Peyer's patch (tissue), 4 donors: Measurements from ENCODE around the gene PJA1. TPM values are rescaled to one million over a fixed set of nuclear protein-coding genes. Genes with fewer than 3 reads are reported as not detected.

ENCODE experiments used
- DNase-seq, 3 donors: peaks; one replicate each; pipeline ENCODE4 v3.0.0-alpha.2; 2017 to 2019
- H3K27ac ChIP-seq, 4 donors: fragments of 200-600 bp; sonication (generic); one replicate each; pipeline ENCODE4 v1.5.1; 2016 to 2019
- H3K27me3 ChIP-seq, 2 donors: fragments of 200-600 bp; sonication (generic); one replicate each; pipeline ENCODE4 v1.5.1; 2019
- H3K36me3 ChIP-seq, 3 donors: fragments of 200-600 bp; sonication (generic); one replicate each; pipeline ENCODE4 v1.5.1; 2016 to 2019
- H3K4me1 ChIP-seq, 4 donors: fragments of 200-600 bp; sonication (generic); one replicate each; pipeline ENCODE4 v1.5.1; 2016 to 2019
- H3K4me3 ChIP-seq, 4 donors: fragments of 200-600 bp; sonication (generic); 1 replicate in 3 of 4; 2 replicates in 1 of 4; pipeline ENCODE4 v1.5.1; 2016 to 2019; ENCODE audit warnings: mild to moderate bottlenecking in 1 of 4
- H3K9me3 ChIP-seq, 4 donors: fragments of 200-600 bp; sonication (generic); one replicate each; pipeline ENCODE4 v1.5.1; 2016 to 2019; ENCODE audit warnings: mild to moderate bottlenecking in 1 of 4
- POLR2A ChIP-seq, 2 donors: fragments of 450-650 bp; IDR thresholded peaks; one replicate each; pipeline ENCODE4 v1.5.1; 2017; ENCODE audit warnings: antibody characterized with exemption in 2 of 2, mild to moderate bottlenecking in 2 of 2, moderate library complexity in 2 of 2
- total RNA-seq, 4 donors: library from RNA; depleted of rRNA; stranded (reverse); fragments of >200 nt; gene quantifications; one replicate each; pipeline ENCODE4 v1.1.0, GENCODE V29; 2016
- TF ChIP-seq, protein P1 (sequence below), 6 experiments: fragments of 450-650 bp in 4 of 6; fragments of 200-600 bp in 2 of 6; sonication (generic) in 1 of 6; IDR thresholded peaks; one replicate each; pipeline ENCODE4 v1.5.1; 2017 to 2019; ENCODE audit warnings: antibody characterized with exemption in 6 of 6, mild to moderate bottlenecking in 3 of 6, moderate library complexity in 1 of 6

The PJA1 gene
- total RNA-seq, 4 donors from 2014 or later: 4.2 to 50.3 (median 6.1) TPM

DNA sequence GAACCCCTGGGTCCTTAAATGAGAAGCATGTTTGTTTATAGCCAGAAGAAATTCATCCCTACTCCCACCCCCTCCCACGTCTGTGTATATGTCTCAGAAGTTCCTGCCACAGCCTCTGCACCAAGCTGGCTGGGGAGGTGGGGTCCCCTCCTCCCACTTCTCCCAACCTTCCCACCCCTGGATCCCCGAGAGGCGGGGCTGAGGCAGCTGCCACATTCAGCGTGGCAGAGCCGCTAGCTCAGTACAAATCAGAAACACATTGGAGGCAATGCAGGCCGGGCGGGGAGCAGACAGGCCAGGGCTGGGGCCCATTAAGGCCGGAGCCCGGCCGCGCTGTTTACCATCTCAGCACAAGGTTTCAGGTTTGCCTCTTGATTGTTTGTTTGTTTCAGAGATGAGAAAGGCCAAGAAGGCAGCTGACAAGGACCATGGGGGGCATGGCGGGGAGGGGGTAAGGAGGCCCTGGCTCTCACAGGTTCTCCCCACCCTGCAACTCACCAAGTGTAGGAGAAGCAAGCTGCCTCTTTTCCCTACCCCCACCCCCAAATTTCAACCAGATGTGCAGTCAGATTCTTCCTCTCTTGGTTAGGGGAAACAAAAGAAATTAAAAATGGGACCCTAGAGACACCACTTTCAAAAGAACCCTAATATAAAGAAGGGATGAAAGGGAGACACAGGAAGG is 22.3 kb downstream of the PJA1 start:
- no peak for DNase-seq
- no peak overlapping the region for H3K4me3 ChIP-seq
- no peak for TF ChIP-seq POLR2A (IDR thresholded peaks at IDR 0.05)
- TF ChIP-seq, protein P1, sequence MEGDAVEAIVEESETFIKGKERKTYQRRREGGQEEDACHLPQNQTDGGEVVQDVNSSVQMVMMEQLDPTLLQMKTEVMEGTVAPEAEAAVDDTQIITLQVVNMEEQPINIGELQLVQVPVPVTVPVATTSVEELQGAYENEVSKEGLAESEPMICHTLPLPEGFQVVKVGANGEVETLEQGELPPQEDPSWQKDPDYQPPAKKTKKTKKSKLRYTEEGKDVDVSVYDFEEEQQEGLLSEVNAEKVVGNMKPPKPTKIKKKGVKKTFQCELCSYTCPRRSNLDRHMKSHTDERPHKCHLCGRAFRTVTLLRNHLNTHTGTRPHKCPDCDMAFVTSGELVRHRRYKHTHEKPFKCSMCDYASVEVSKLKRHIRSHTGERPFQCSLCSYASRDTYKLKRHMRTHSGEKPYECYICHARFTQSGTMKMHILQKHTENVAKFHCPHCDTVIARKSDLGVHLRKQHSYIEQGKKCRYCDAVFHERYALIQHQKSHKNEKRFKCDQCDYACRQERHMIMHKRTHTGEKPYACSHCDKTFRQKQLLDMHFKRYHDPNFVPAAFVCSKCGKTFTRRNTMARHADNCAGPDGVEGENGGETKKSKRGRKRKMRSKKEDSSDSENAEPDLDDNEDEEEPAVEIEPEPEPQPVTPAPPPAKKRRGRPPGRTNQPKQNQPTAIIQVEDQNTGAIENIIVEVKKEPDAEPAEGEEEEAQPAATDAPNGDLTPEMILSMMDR (IDR thresholded peaks at IDR 0.05): no peak
- no peaks in the 10 kb centered on the region for H3K36me3 ChIP-seq
- no peaks in the 10 kb centered on the region for H3K9me3 ChIP-seq
- no peaks in the 10 kb centered on the region for H3K4me1 ChIP-seq
- no peak overlapping the region for H3K27ac ChIP-seq
- H3K27me3 ChIP-seq: no peaks in the 10 kb centered on the region

DNA sequence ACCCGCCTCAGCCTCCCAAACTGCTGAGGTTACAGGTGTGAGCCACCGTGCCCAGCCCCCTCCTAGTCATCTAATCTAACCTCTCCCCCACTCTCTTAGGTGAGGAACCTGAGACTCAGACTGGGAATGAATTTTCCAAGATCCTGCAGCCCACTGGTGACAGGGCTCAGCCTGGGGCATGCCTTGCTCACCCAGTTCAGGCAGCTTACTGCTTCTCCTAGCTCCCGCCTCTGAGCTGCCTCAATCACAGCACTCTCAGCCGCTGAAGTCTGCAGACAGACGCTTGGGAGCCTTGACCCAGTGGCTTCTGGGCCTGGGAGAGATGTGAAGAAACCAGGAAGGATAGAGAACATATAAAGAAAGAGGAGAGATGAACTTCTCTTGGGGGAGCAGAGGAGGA is 24.4 kb downstream of the PJA1 start:
- Histone ChIP-seq H3K4me3 (no peak overlapping the region), H3K4me1 (no peaks in the 10 kb centered on the region), H3K36me3 (no peaks in the 10 kb centered on the region), H3K9me3 (no peaks in the 10 kb centered on the region), H3K27ac (no peak overlapping the region), H3K27me3 (no peaks in the 10 kb centered on the region)
- DNase-seq: no peak
- TF ChIP-seq POLR2A (IDR thresholded peaks at IDR 0.05): no peak
- TF ChIP-seq, protein P1 (IDR thresholded peaks at IDR 0.05): no peak

DNA sequence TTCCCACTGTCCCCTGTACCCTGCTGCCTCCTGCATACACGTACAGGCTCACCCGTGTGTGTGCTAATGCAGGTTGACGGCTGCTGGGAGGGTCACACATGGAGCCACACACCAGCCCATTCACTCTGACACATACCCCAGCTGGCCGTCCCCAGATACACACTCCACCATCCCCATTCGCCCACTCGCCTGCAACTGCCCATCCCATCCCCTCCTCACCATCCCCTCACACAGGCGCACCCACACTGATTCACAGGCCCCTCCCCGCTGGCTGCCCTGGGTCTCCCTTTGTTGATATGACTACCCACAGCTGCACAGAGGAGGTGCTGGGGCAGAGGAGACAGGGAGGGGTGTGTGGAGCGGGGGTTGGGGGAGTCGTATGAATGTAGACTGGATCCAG is 25.7 kb downstream of the PJA1 start:
- Histone ChIP-seq H3K4me1 (no peaks in the 10 kb centered on the region), H3K36me3 (no peaks in the 10 kb centered on the region), H3K27me3 (no peaks in the 10 kb centered on the region), H3K4me3 (no peak overlapping the region), H3K9me3 (no peaks in the 10 kb centered on the region), H3K27ac (no peak overlapping the region)
- DNase-seq: no peak
- no peak for TF ChIP-seq POLR2A (IDR thresholded peaks at IDR 0.05)
- TF ChIP-seq, protein P1 (IDR thresholded peaks at IDR 0.05): no peak

DNA sequence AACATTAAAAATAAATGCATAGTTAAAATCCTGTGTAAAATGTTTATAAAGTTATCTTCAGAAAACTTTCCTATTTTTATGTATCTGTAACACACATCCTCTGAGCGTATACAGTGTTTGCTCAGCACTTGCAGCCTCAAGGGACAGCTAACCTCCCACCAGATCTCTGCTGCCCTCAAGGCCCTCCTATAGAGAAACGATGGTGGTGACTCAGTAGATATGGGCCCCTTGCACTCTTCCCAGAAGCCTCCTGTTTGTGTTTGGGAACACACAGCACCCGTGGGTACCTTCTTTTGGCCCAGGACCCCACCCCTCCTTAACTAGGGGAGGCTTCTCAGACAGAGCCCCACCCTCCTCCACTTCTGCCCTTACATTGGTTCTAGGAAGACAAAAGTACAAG is 26.7 kb downstream of the PJA1 start:
- no peak for TF ChIP-seq POLR2A (IDR thresholded peaks at IDR 0.05)
- TF ChIP-seq, protein P1 (IDR thresholded peaks at IDR 0.05): no peak
- no peak for DNase-seq
- no peak overlapping the region for H3K27ac ChIP-seq
- no peaks in the 10 kb centered on the region for H3K27me3 ChIP-seq
- H3K9me3 ChIP-seq: no peaks in the 10 kb centered on the region
- H3K36me3 ChIP-seq: no peaks in the 10 kb centered on the region
- H3K4me3 ChIP-seq: no peak overlapping the region
- H3K4me1 ChIP-seq: no peaks in the 10 kb centered on the region

DNA sequence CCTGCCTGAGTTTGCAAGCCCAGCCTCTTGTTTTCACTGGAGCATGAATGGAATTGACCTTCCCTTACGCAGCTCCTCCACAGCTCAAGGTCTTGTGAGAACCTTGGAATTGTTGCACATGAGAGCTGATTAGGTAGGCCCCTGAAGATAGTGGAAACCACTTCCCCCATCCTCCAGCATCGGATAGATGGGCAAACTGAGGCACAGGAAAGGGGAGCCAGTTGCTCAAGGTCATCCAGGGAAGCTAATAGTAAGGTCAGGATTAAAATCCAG is 27.2 kb downstream of the PJA1 start:
- DNase-seq: no peak
- no peak overlapping the region for H3K4me3 ChIP-seq
- no peaks in the 10 kb centered on the region for H3K27me3 ChIP-seq
- TF ChIP-seq, protein P1 (IDR thresholded peaks at IDR 0.05): no peak
- TF ChIP-seq POLR2A (IDR thresholded peaks at IDR 0.05): no peak
- peak overlapping the region in 1 of 4 donors; percentile 76 for H3K27ac ChIP-seq
- no peaks in the 10 kb centered on the region for H3K9me3 ChIP-seq
- H3K36me3 ChIP-seq: no peaks in the 10 kb centered on the region
- no peaks in the 10 kb centered on the region for H3K4me1 ChIP-seq
